Myocyte (in vitro differentiated cells): ENCODE measurements around the gene UNC45B. TPM values are rescaled to one million over a fixed set of nuclear protein-coding genes. Genes with fewer than 3 reads are reported as not detected.
"Not testable (repeated sequence)": the region's sequence is repeated elsewhere in the genome, so short reads cannot be mapped to it uniquely, and the experiment has no call there.

Source experiments
- DNase-seq: peaks from one replicate; pipeline ENCODE4 v3.0.0-alpha.2; 2012; ENCODE audit warnings: low read depth
- polyA plus RNA-seq: library from polyadenylated mRNA; unstranded; fragments of >200 nt; gene quantifications from one replicate; pipeline ENCODE4 v1.2.1, GENCODE V29; 2012; ENCODE audit warnings: missing spikeins
- total RNA-seq: library from RNA; depleted of rRNA; stranded (reverse); fragments of >200 nt; gene quantifications from 2 replicates; pipeline ENCODE4 v1.2.3, GENCODE V29; 2014

Gene UNC45B, protein sequence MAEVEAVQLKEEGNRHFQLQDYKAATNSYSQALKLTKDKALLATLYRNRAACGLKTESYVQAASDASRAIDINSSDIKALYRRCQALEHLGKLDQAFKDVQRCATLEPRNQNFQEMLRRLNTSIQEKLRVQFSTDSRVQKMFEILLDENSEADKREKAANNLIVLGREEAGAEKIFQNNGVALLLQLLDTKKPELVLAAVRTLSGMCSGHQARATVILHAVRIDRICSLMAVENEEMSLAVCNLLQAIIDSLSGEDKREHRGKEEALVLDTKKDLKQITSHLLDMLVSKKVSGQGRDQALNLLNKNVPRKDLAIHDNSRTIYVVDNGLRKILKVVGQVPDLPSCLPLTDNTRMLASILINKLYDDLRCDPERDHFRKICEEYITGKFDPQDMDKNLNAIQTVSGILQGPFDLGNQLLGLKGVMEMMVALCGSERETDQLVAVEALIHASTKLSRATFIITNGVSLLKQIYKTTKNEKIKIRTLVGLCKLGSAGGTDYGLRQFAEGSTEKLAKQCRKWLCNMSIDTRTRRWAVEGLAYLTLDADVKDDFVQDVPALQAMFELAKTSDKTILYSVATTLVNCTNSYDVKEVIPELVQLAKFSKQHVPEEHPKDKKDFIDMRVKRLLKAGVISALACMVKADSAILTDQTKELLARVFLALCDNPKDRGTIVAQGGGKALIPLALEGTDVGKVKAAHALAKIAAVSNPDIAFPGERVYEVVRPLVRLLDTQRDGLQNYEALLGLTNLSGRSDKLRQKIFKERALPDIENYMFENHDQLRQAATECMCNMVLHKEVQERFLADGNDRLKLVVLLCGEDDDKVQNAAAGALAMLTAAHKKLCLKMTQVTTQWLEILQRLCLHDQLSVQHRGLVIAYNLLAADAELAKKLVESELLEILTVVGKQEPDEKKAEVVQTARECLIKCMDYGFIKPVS
- total RNA-seq: 266 and 287 TPM in 2 replicates
- 71.8 TPM for polyA plus RNA-seq

- DNase-seq: peak; percentile 96
These were observed at the start of gene UNC45B for GRCh38 chr17:35147375-35147905. Gene UNC45B, plus strand, starts transcription at chr17:35147817. Its CDS starts 447 bp downstream, at chr17:35148264.

DNA sequence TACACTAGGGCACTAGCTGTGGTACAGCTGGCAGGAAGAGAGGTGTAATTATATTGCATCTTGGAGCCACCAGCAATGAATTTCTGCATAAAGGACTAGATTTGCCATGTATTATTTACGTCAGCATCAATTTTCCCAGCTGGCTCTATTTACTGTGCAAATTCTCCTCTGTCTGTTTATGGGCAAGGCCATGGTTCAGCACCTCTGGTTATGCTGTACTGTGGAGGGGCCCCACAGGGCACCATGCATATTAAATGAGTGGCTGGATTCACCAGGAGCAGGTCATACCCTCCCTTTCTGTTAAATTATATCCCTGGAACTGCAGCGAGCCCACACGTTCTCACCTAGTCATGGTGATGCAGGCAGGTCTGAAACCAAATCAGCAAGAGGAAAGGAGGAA is 47.7 kb upstream of the UNC45B start:
- DNase-seq: no peak

- DNase-seq: no peak
These were observed 46.6 kb upstream of the UNC45B start for GRCh38 chr17:35101036-35101435.

DNA sequence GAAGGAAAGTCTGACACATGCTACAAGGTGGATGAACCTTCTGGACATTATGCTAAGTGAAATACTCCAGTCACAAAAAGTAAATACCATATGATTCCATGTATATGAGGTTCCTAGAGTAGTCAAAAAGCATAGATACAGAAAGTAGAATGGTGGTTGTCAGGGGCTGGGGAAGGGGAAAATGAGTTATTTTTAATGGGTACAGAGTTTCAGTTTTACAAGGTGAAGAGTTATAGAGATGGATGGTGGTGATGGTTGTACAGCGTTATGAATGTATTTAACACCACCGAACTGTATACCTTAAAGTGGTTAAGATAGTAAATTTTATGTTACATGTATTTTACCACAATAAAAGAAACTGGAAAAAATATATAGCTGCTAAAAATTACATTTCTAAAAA is 45.9 kb upstream of the UNC45B start:
- DNase-seq: no peak

- DNase-seq: no peak
These were observed 44.3 kb upstream of the UNC45B start for GRCh38 chr17:35103271-35103670.

DNA sequence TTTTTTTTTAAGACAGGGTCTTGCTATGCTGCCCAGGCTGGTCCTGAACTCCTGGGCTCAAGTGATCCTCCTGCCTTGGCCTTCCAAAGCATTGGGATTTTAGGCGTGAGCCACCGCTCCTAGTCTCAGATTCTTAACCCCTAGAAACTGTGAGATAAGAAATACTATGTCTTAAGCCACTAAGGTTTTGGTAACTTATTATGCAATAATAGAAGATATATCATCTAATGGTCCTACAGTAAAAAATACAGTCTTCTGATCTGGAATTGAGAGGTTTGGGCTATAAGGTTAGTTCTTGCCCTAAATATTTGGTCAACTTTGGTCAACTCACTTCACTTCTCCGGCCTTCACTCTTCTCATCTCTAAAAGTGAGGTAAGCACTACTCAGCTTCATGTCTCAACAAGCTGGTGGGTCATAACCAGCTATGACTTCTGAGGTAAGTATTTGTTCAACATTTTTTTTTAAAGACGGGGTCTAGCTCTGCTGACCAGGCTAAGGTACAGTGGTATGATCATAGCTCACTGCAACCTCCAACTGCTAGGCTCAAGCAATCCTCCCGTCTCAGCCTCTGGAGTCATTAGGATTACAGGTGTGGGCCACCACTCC is 42.7 kb upstream of the UNC45B start:
- no peak for DNase-seq

DNA sequence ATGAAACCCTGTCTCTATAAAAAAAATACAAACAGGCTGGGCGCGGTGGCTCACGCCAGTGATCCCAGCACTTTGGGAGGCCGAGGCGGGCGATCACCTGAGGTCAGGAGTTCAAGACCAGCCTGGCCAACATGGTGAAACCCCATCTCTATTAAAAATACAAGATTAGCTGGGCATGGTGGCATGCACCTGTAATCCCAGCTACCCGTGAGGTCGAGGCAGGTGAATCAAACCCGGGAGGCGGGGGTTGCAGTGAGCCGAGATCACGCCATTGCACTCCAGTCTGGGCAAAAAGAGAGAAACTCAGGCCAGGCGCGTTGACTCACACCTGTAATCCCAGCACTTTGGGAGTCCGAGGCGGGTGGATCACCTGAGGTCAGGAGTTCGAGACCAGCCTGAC is 36.8 kb upstream of the UNC45B start:
- DNase-seq: not testable (repeated sequence)

DNA sequence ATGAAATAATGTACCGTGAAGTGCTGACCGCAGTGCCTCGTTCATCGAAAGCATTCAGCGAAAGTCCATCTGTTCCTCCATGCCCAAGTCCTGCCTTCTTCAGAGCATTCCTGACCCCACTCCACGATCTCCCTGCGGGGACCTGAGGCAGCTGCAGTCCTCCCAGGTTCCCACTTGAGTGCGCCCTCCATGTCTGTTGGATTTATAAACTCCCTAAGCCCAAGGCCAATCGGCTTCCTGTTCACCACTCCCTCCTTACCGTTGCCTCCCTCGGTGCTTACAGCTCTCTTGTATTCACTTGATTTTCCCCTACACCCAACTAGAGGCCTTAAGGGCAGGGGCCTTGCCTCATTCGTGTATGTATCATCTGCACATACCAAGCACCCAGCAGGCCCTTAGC is 30.8 kb upstream of the UNC45B start:
- DNase-seq: no peak

GRCh38 chr17:35117984-35118383 is 29.6 kb upstream of the UNC45B start:
- DNase-seq: peak; percentile 57

- peak; percentile 72 for DNase-seq
These were observed 28.0 kb upstream of the UNC45B start, which contains the start of gene RAD51D for GRCh38 chr17:35119370-35120165. Gene RAD51D, minus strand, starts transcription at chr17:35119860. Its CDS starts 247 bp downstream, at chr17:35119613.

DNA sequence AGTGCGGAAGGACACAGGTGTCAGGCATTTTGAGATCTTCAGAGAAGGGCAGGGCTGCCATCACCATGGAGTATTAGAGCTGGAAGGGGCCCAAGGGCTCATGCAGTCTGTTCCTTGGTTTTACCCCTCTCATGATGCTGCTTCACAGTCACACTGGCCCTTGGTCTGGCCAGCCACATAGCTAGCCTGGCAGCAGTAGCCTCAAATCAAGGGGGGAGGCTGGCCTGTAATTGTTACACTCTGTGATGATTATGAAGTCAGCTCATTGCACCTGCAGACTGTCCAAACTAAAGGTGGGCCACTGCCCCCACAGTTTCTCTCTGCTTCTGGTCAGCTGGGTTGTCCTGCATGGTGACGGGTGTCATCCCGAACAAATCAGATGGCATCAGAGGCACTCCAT is 26.3 kb upstream of the UNC45B start, which contains the start of gene FNDC8:
TSS of gene FNDC8 (plus strand) at position 301 of the 400 bp plus-strand sequence. CDS start at position 380, 79 bp downstream.
- DNase-seq: no peak

- DNase-seq: no peak
These were observed 19.7 kb upstream of the UNC45B start for GRCh38 chr17:35127751-35128514.

GRCh38 chr17:35129154-35129972 is 18.3 kb upstream of the UNC45B start:
- DNase-seq: no peak

DNA sequence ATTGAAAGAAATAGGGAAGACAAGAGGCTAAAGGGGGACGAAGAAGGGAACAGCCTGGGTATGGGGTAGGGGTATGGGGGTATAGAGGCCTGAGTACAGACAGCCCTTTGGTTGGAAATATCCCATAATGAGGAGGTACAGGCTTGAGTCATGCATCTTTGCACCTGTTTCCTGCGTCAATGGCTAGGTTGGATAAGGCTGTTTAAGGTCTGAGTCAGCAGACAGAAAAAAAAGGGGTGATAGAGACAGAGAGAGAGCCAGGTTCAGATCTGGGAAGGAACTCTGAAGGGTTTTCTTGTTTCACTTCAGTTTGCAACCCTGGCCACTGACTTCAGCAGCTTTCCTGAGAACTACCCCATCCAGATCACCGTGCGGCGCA is 17.7 kb upstream of the UNC45B start:
- DNase-seq: peak; percentile 66

- no peak for DNase-seq
These were observed 17.2 kb upstream of the UNC45B start for GRCh38 chr17:35130392-35130791.

DNA sequence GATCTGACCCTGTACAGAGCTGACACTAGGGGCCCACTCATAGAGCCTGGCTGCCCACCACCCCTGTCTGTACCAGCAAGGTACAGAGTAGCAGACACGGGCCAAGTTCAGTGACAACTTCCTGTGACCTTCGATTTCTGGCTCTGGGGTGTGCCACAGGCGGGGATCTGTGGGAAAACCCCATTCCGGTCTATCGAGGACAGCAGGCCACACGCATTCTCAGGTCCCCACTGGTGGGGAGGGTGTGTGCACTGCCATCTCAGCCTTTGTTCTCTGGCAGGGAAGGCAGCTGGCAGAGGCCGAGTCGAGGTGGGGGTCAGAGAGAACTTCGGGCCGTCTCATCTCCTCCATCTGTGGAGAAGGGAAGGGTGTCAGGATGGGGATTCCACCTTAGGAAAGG is 15.5 kb upstream of the UNC45B start:
- peak; percentile 66 for DNase-seq

GRCh38 chr17:35132816-35133550 is 14.6 kb upstream of the UNC45B start:
- no peak for DNase-seq

DNA sequence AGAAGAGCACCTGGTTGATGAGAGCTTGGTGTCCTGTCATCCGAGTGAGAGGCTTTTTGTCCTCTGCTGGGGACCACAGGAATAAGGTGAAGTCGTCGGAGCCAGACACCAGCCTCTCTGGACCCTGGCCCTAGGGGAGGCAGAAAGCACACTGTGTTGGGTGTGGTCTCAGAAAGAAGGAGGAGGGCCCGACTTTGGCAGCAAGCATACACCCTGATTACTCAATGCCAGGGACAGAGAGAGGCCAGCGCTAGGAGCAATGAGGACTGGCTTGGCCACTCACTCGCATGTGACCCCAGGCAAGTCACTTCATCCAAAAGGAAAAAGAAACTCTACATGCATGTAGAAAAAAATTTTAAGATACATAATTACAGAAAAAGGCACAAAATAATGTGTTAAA is 12.3 kb upstream of the UNC45B start:
- DNase-seq: no peak
